NCI-H446 (cell line): ENCODE results near the gene EIF4E.
"Not testable (repeated sequence)": the region's sequence is repeated elsewhere in the genome, so short reads cannot be mapped to it uniquely, and the experiment has no call there.

Experiments
- DNase-seq, 2 experiments: peaks; one replicate each; lab custom pipeline; 2025; lab: John Stamatoyannopoulos, UW

EIF4E gene, protein sequence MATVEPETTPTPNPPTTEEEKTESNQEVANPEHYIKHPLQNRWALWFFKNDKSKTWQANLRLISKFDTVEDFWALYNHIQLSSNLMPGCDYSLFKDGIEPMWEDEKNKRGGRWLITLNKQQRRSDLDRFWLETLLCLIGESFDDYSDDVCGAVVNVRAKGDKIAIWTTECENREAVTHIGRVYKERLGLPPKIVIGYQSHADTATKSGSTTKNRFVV

DNA sequence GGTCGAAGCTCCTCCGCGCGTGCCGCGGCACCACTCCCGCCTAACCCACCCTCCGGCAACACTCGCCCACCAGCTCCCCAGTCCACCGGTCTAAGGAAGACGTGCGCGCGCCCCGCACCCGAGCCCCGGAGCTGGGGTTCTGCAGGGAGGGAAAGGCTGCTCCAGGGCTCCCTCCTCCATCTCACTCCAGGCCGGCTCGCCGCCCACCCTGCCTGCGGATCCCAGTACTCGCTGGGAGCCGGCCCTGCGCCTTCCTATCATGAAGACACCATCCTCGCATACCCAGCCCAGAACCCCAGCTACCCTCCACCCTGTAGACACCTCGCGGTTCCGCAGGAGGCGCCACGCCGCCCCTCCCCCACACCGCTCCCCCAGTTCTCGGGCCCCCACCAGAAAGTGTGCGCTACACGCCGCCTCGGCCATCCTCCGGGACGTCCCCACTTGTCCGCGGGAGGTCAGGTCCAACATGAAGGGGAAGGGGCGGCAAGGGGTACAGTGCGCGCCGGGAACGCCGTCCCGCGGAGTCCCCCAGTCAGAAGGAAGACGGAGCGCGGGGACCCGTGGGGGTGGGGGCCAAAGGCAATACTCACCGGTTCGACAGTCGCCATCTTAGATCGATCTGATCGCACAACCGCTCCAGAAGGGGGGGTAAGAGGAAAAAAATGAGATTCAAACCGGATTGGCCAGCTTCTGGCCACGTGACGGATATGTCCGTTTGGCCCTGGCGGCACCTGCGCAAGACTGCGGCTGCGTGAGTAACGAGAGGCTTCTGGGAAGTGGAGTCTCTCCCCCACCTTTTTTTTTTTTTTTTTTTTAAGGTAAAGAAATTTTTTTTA, at the start of gene EIF4E:
Gene EIF4E, minus strand, starts transcription at position 629 of the 836 bp plus-strand sequence. Its CDS starts 21 bp downstream, at position 608.
- DNase-seq, result peak; percentile 95 to 98

DNA sequence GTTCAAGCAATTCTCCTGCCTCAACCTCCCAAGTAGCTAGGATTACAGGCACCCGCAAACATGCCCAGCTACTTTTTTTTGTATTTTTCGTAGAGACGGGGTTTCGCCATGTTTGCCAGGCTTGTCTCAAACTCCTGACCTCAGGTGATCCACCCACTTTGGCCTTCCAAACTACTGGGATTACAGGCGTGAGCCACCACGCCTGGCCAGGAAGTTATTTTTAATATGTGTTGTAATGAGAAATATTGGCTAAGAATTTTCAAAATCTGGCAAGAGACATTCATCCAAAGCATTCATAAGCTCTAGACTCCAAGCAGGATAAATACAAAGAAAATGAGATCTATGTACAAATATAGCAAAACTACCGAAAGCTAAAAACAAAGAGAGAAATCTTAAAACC, 48.6 kb upstream of the EIF4E start:
- no peak for DNase-seq

DNA sequence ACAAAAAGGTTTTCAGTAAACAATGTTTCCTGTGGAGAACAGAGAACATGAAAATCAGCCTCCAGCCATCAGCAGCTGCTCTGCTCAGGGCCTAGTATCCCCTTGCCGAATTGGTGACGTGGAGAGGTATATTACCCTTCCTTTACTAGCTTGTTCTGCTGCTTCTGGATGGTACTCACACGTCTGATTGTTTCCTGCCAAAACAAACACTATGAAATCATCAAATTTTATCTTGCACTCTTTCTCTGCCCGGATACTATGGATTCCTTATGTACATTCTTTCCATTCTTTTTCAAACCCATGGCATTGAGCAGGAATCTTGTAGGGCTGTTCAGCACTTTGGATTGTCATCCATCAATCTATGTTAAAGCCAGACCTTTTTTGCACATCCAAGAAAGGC, 47.8 kb upstream of the EIF4E start:
- no peak for DNase-seq

DNA sequence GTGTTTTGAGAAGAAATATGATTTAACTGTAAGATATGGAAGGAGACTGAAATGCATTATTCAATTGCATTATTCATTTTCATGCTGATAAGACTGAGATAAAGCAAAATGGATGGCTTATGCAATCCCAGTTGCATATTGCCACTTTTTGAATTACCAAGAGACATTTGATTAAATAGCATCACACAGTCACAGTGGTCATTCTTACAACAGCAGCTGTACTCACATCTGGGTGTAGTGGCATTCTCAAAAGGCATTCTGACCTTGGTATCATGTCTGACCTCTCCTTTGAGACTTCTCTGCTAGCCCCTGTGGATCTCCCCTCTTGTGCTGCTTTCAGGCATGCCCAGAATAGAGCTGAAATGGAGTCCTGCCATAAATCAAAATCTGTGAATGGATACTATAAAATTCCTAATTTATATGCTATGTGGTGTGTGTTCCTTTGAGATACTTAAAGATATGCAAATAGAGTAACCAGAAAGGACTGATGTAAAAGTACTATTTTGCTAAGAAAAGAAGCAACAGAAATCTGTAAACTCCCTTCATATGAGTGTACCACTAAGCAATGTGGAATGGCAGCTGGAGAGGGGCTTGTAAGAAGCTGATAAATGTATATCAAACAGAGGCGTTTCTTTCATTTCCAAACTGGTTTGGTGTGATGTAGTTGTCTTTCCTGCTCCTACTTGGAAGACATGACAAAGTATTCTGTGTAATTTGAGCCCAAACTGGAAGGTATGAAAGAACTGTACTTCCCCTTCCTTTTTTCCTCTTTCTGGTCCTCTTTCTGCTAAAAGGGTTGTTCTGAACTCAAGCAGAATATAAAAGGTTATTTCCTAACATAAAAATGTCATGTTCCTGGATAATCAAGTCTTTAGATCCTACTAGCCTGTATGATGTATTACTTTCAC, 41.2 kb upstream of the EIF4E start:
- no peak for DNase-seq

DNA sequence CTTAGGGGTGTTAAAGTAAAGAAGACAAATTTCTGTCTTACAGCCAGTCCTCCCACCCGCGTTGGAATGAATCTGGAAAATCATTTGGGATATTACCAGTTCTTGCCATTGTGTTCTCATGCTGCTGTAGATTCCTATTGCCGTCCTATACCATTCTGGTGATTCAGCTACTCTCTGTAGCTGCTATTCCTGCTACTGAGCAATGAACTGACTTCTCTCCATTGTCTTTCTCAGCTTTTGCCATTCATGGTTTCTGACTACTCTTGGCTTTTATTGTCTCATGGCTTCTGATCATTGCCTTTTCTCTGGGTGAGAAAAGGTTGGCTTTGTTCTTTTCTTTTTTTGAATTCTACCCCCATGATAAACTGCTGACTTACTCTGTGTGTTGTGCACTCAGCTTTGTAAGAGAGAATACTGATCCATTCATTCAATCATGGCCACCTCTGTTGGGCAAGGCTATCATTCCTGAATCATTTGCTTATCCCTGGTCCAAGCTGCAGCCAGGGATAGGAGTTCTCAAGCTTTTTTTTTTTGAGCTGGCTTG, 38.9 kb upstream of the EIF4E start:
- no peak for DNase-seq

DNA sequence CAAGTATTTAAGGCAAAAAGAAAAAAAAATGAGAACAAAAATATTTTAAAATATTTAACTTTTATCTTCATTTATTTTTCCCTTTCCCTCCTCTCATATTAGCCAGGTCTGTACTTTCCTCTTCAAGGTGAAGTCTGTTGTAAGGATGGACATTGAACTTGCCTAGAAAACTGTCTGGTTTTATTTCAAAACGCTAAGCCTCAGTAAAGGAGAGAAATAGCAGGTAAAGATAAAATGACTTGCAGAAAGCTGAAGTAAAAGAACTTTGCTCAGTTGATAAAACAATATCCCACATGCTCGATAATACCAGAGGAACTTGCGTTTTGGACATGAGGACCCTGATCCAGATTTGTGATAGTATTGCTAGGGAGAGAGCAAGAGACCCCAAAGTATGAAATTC, 38.0 kb upstream of the EIF4E start:
- no peak for DNase-seq

DNA sequence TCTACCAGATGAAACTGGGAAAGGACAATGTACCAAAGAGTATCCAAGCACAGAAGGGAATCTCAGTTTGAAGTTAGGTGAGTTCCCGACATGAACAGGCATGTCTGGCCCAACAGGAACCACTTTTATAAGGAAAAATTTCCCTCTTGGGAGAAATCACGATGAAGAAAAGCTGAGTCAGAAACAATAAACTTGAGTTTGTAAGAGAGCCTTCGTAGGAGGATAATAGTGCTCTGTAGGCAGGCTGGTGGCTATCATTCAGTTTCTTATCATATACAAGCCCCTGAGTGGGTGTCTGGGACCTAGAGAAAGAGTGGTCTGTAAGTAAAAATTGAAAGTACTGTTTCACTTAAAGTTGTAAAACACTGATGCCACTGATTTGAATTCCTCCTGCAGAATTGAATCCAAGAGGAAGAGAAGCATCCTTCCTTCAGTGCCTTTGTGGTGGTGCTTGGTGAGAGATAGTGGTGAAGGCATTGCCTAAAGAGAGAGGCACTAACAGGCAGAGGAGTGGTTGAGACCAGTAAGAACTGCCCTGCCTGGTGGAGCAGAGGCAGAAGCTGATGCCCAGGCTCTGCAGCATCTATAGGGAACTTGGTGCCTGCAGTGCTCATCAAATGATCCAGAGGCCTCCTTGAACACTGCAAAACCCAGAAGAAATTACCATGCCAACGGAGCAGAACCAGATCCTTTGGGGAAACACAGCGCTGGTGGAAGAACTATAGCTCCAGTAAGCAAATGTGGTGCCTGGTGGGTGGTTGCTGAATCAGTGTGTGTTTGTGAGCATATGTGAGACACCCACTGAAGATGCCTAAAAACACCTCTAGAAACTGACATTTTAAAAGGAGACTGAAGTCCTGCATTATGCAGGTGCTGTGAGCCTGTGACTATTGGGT, 34.9 kb upstream of the EIF4E start:
- DNase-seq, result no peak

DNA sequence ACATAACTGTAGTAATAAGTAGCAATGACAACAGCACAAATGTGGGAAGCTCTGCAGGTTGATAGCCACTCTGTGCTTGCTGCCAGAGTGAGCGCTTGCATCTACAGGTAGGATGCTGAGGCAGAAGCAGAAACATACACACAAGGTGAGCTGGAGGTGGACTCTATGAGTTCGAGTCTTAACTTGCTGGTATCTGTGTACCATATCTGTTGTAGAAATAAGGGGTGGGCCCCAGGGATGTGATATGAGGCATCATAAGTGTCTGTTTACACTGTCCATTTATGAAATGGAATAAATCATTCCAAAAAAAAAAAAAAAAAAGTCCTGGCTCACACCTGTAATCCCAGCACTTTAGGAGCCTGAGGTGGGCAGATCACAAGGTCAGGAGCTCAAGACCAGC, 32.8 kb upstream of the EIF4E start:
- no peak for DNase-seq

DNA sequence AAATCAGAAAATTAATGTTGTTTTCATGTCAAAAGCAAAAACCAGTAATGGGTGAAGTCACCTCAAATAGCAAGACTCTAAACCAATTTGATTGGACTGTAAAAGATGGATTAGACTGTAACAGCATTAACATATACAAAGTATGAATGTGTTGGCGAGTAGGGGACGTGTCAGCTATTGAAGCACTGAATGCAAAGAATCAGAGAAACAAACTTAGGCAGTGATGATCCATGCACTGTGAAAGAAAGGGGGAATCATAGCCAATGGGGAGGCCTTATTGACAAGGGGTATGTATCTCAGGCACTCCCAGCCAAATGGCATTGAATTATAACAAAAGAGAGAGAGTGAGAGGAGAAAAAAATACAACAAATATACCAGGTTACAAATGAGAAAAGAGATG, 30.5 kb upstream of the EIF4E start:
- DNase-seq, result no peak

DNA sequence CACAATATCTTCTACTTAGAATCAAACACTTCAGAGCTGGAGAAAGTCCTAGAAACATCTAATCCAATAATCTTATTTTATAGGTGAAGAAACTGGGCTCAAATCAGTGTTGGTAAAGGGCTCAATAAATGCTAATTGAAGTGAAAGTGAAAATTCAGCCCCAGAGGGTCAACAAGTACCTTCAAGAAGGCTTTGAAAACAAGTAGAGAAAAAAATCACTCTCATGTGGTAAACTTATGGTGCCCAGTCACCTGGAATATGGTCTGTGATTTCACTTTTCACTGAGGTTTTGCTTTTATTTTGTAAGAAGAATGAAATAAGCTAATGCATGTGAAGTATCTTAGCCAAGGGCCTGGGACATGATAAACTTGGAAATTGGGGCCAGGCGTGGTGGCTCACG, 29.1 kb upstream of the EIF4E start:
- DNase-seq, result no peak

DNA sequence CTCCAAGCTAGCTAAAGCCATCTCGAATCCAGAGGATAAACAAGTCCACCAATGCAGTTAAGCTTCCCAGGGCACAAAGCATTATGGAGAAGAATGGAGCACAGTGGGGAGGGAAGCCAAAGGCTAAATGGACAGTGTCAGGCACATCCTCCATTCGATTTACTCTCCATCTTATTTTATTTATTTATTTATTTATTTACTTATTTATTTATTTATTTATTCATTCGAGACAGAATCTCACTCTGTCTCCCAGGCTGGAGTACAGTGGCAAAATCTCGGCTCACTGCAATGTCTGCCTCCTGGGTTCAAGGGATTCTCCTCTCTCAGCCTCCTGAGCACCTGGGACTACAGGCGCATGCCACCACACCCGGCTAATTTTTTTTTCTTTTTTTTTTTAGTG, 26.3 kb upstream of the EIF4E start:
- DNase-seq, result no peak

DNA sequence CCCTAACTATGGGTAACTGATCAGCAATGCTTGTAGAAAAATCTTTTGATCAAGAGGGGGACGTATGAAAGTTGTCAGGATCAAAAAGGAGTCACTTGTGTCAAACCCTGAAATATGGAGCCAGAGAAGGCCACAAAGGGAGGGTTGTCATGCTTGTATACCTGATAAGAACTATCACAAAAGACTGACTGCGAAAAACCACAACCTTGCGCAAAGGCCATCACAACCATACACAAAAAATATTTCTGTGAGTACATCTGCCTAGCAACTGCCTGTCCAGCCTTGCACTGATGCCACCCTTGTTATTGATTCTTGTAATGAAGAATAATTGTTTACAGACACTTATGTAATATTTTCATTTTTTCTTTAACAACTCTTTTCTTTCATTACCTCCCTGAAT, 22.8 kb upstream of the EIF4E start:
- DNase-seq, result no peak

DNA sequence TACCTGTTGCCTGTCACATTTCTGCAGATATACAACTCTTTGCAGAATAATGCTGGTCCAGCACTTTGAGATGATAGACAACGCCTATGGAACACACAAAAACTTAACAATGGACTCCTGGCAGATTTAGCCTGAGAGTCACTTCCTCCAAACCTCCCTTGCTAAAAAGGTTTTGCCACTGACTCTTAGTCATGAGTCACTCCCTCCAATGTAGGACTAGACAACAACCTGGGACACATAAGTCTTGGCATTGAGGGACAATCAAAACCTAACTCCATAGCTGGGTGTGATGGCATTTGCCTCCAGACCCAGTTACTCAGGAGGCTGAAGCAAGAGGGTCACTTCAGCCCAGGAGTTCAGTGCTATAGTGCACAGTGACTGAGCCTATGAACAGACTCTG, 22.0 kb upstream of the EIF4E start:
- no peak for DNase-seq

DNA sequence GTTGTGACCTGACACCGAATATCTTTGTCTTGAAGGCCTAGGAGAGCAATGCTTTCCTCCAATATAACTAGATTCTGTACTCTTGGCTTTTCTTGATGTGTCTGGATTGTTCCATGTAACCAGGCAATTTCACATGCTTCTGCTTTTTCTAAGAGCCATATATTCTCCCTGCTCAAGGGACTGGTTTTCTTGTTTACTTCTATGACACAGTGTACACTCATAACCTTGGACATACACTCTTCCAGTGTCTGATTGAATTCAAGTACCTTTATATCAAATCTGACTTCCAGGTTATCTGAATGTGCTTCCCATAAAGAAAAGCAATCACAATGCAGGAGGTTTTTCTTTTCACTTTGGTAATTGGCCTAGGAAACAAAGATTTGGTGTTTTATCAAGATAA, 17.4 kb upstream of the EIF4E start:
- no peak for DNase-seq

DNA sequence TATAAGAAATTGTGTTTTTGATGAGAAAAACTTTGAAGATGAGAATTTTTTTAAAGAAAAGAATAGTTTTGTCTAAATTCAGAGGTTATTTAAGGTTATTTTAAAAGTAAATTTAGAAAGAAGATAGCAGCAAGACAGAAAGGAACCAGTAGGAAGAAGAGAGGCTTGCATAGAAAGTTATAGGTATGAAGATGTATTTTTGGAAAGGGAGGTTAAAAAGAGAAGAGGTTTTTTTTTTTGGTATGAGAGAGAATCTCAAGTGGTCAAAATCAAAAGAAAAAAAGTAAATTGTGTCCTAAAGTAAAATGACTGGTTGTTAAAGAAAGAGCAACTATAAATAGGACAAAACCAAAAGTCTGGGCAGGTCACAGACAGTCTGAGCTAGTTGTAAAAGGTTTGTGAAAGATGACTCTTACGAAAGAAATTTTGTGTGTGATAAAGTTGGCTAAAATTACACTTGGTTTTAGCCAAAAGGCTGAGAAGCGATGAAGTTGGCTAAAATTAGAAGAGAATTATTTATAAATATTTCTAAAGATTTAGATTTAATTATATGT, 16.4 kb upstream of the EIF4E start:
- no peak for DNase-seq

DNA sequence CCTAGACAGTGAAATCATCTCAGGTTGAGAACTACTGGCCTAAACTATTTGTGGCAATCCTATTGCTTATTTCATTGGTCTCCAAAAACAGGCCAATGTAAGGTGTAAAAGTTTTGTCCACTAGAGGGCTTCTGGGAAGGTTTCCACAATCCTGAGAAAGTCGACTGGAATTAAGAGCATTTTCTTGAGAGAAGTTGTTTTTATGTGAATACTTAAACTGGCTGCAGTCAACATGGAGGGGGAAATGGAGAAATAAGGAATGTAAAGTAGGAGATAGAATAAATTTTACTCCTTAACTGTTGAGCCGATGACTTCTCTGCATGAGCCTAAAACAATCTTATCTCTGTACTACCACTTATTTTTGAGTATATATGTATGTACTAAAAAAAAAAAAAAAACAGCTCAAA, 11.0 kb upstream of the EIF4E start:
- DNase-seq, result peak; percentile 2 to 65

DNA sequence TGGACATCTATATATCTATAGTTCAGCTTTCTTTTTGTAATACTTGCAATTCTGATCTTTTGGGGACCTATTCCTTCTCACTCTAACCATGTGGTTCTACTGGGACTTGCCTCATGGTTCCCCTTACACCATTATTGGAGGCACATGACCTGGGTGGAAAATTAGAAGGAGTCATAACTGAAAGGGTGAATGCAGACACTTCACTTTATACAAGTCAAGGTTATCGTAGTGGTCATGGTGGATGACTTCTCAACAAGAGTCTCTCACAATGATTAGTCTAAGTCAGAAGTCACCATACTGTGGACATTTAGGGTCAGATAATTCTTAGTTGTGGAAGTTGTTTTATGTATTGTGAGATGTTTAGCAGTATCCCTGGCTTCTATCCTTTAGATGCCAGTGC, 10.5 kb upstream of the EIF4E start:
- no peak for DNase-seq

DNA sequence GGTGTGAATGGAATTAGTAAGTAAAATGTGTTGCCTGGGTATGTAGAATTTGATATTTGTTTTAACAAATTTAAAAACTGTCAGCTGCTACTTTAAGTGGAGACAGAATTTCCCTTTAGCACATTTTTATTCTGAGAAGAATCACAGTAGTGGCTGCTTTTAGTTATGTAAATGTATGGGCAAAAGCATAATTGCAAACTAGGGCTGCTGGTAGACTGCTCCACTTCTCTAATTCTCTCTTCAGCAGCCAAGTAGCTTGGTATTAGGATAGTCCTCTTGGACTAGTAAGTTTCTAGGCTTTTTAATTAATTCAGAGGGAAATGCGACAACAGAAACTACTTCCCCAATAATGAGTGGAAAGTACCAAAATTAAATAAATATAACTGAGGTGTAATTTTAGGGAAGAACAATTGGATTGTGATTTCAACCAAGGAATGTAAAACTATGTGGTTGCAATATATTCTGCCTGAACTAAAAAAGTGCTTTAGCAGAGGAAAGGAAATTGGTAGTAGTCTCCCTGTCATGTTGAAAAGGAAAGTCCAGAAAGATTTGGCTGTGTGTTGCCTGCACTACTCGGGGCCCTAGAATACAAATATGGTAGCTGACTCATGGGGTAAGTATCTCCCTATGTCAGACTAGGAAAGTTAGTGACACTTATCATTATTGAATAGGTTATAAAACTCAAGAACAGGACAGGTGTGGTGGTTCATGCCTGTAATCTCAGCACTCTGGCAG, 9.2 kb upstream of the EIF4E start:
- DNase-seq, result no peak

DNA sequence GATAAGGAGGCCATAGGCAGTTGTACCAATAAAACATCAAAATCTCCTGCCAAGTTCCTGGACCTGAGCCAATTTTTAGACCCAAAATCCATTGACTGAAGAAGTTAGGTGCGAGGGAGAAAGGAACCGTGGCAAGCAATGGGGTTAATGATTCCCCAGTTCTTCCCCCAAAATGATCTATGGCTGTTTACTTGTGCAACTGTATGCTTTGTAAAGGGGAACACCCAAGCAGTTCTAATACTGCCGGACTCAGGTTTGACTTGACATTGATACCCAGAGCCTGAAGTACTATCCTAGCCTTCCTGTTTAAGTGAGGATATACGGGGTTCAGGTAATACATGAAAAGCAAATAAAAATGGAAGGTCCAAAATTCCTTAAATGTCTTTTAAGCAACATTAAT, 6.7 kb upstream of the EIF4E start:
- no peak for DNase-seq

DNA sequence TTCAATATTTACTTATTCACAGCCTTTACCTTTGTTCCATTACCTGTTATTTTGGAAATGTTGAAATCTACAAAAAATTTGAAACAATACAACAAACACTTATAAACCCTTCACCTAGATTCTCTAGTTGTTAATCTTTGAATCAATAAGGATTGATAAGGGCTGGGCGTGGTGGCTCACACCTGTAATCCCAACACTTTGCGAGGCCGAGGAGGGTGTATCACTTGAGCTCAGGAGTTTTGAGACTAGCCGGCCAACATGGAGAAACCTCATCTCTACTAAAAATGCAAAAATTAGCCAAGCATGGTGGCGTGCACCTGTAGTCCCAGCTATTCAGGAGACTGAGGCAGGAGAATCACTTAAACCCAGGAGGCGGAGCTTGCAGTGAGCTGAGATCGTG, 5.9 kb upstream of the EIF4E start:
- DNase-seq, result not testable (repeated sequence)
